HepG2 (cell line): ENCODE results near the gene ZNF821. TPM values are rescaled to one million over a fixed set of nuclear protein-coding genes. Genes with fewer than 3 reads are reported as not detected.

Experiments used
- ATAC-seq: fragments of 200-7000 bp; cut with Tn5 transposase; 3 replicates; pipeline ENCODE4 v1.9.1; 2020; ENCODE audit warnings: mild to moderate bottlenecking, moderate library complexity
- BruUV-seq: library from RNA; stranded (reverse); fragments of 400-500 nt; replicated peaks from 2 replicates; lab custom pipeline; 2021; lab: Mats Ljungman, UMichigan
- CTCF ChIA-PET: fragments of 300-600 bp; formaldehyde crosslinking; extraction: SDS; loops from one replicate; lab custom pipeline; 2021; ENCODE audit warnings: low total read pairs, inconsistent platforms, low intra/inter-chr PET ratio; lab: Yijun Ruan, JAX
- POLR2A ChIA-PET: fragments of 350-600 bp; sonication (Branson Sonifier 250); formaldehyde crosslinking; loops from one replicate; lab custom pipeline; 2020; ENCODE audit warnings: antibody characterized with exemption, inconsistent platforms; lab: Yijun Ruan, JAX
- DNase-seq: peaks from one replicate; pipeline ENCODE4 v3.0.0-alpha.2; 2015; ENCODE audit warnings: low spot score
- FAIRE-seq: peaks from 3 replicates; lab custom pipeline; 2011; peaks lifted over from hg19 to GRCh38; lab: Jason Lieb, UNC
- H2AFZ ChIP-seq: one replicate; pipeline ENCODE4 v1.6.1; 2011; ENCODE audit warnings: low read length, inconsistent platforms
- H3K27ac ChIP-seq: fragments of 300-600 bp; 3 replicates; pipeline ENCODE4 v1.8.0; 2011; ENCODE audit warnings: mixed run types, mild to moderate bottlenecking, mixed read lengths, low read length, inconsistent platforms; ENCODE audit not compliant: insufficient read depth; ENCODE audit errors: extremely low read length
- H3K27me3 ChIP-seq, 2 experiments: fragments of 200-600 bp in 1 of 2; 2 replicates in 1 of 2; 3 replicates in 1 of 2; pipeline versions ENCODE4 v1.6.0 to v1.8.0; 2011; ENCODE audit warnings: low read length in 2 of 2, mild to moderate bottlenecking in 2 of 2, moderate library complexity in 2 of 2, inconsistent platforms in 1 of 2; ENCODE audit not compliant: insufficient read depth in 2 of 2, control insufficient read depth in 1 of 2
- H3K36me3 ChIP-seq, 2 experiments: fragments of 200-600 bp in 1 of 2; replicated peaks in 1 of 2; 2 replicates in 1 of 2; 3 replicates in 1 of 2; pipeline versions ENCODE4 v1.5.1 to v1.8.0; 2011; ENCODE audit warnings: low read length in 2 of 2, inconsistent platforms in 1 of 2; ENCODE audit not compliant: insufficient read depth in 2 of 2, control insufficient read depth in 1 of 2
- H3K4me1 ChIP-seq: 2 replicates; pipeline ENCODE4 v1.5.1; 2012; ENCODE audit warnings: low read length, inconsistent platforms; ENCODE audit not compliant: insufficient read depth
- H3K4me2 ChIP-seq: 2 replicates; pipeline ENCODE4 v1.6.0; 2011; ENCODE audit warnings: low read depth, low read length, inconsistent platforms
- H3K4me3 ChIP-seq, 3 experiments: fragments of 200-600 bp in 1 of 3; sonication (generic), shearing (Covaris generic) in 1 of 3; replicated peaks in 1 of 3; 2 replicates each; pipeline ENCODE4 v1.5.1; 2011 to 2016; ENCODE audit warnings: low read length in 3 of 3, inconsistent platforms in 2 of 3, low read depth in 2 of 3, mild to moderate bottlenecking in 2 of 3, control low read depth in 1 of 3, mixed read lengths in 1 of 3; ENCODE audit not compliant: insufficient read depth in 1 of 3
- H3K79me2 ChIP-seq: one replicate; pipeline ENCODE4 v1.6.1; 2011; ENCODE audit warnings: low read length, inconsistent platforms; ENCODE audit not compliant: insufficient read depth
- H3K9ac ChIP-seq: 2 replicates; pipeline ENCODE4 v1.6.0; 2011; ENCODE audit warnings: mild to moderate bottlenecking, low read depth, low read length, inconsistent platforms; ENCODE audit not compliant: insufficient read depth
- H3K9me3 ChIP-seq: 2 replicates; pipeline ENCODE4 v1.5.1; 2012; ENCODE audit warnings: mild to moderate bottlenecking, low read length
- H4K20me1 ChIP-seq: 2 replicates; pipeline ENCODE4 v1.6.0; 2011; ENCODE audit warnings: inconsistent platforms, mild to moderate bottlenecking, low read length, moderate library complexity; ENCODE audit not compliant: insufficient read depth
- ARNT ChIP-seq: fragments of 450-650 bp; IDR thresholded peaks from 2 replicates; pipeline ENCODE4 v1.6.1; 2017
- MEIS1 ChIP-seq: sonication (generic); formaldehyde crosslinking; IDR thresholded peaks from 2 replicates; pipeline ENCODE4 v1.9.0; 2021; ENCODE audit warnings: mild to moderate bottlenecking, missing genetic modification reagents, moderate library complexity, borderline replicate concordance
- PRPF4 ChIP-seq: fragments of 200-400 bp; formaldehyde crosslinking; IDR thresholded peaks from 2 replicates; pipeline ENCODE4 v1.6.1; 2016; ENCODE audit warnings: low read length, low read depth; ENCODE audit not compliant: poor library complexity, severe bottlenecking
- SIN3B ChIP-seq: fragments of 150-350 bp; IDR thresholded peaks from 2 replicates; pipeline ENCODE4 v1.6.1; 2014; ENCODE audit warnings: low read length
- TRAFD1 ChIP-seq: sonication (generic); formaldehyde crosslinking; IDR thresholded peaks from 2 replicates; pipeline ENCODE4 v1.5.1; 2020; ENCODE audit warnings: missing genetic modification reagents, mild to moderate bottlenecking, borderline replicate concordance
- ZNF407 ChIP-seq: sonication (generic); formaldehyde crosslinking; IDR thresholded peaks from one replicate; pipeline ENCODE4 v1.5.1; 2020; ENCODE audit warnings: mild to moderate bottlenecking, missing genetic modification reagents; ENCODE audit errors: not compliant biosample characterization
- ZNF687 ChIP-seq: sonication (generic); formaldehyde crosslinking; IDR thresholded peaks from 2 replicates; pipeline ENCODE4 v1.5.1; 2020; ENCODE audit warnings: mild to moderate bottlenecking, missing genetic modification reagents, moderate library complexity
- ZNF839 ChIP-seq: sonication (generic); formaldehyde crosslinking; IDR thresholded peaks from 2 replicates; pipeline ENCODE4 v1.4.0; 2020; ENCODE audit warnings: missing genetic modification reagents, mild to moderate bottlenecking, borderline replicate concordance
- WGBS: methylation state at CpG from one replicate; pipeline ENCODE4 v1.1.6; 2017; ENCODE audit warnings: low lambda C conversion rate; 5-methylcytosine and 5-hydroxymethylcytosine counted together
- in situ Hi-C: cut with HindIII; loops from 2 replicates; pipeline ENCODE4 v1.10.0; 2017; ENCODE audit warnings: low pct_unique_long_range_greater_than_20kb; ENCODE audit not compliant: extremely low pct_ligation_motif_present
- intact Hi-C: fragments of 100-400 bp; cut with micrococcal nuclease; formaldehyde crosslinking; loops from one replicate; pipeline ENCODE4 v1.10.0; 2022; ENCODE audit not compliant: unreplicated experiment
- polyA plus RNA-seq, 8 experiments: library from polyadenylated mRNA; depleted of rRNA in 3 of 8; stranded (reverse) in 7 of 8; unstranded in 1 of 8; fragments of >200 nt; fragmentation: Illumina TruSeq in 4 of 8; extraction: Trizol in 4 of 8; gene quantifications; 2 replicates each; pipeline versions ENCODE4 v1.2.1 to v1.2.3, GENCODE V29; 2011 to 2016; ENCODE audit warnings: low read depth in 4 of 8, missing spikeins in 1 of 8, mixed read lengths in 1 of 8; ENCODE audit not compliant: insufficient read depth in 1 of 8
- total RNA-seq, 5 experiments: library from RNA; depleted of rRNA; stranded (reverse); fragments of >200 nt; fragmentation: Illumina TruSeq; extraction: Trizol; gene quantifications; 2 replicates each; pipeline ENCODE4 v1.2.3, GENCODE V29; 2016; ENCODE audit warnings: low read depth in 1 of 5

ZNF821 gene
- total and polyA plus RNA-seq, 2 of the 13 experiments (the other 11 are each of a cell fraction or from before 2014, with no cell fraction given): 7.0 to 9.1 TPM

- H3K9me3 ChIP-seq: no peaks in the 10 kb centered on the region
- FAIRE-seq (no peak), DNase-seq (no peak), ATAC-seq (peak; percentile 20; the same call in 2 of the 3 replicates)
- no peaks in the 10 kb centered on the region for H3K79me2 ChIP-seq
- WGBS: 98% methylated on average over 31 of the region's 32 CpGs
- H3K4me3 ChIP-seq: no peak overlapping the region
- ChIA-PET CTCF (no interaction called here), POLR2A (no interaction called here)
- peaks cover 16% of the 10 kb centered on the region for H3K4me1 ChIP-seq
- in situ Hi-C loops: no loop called here
- H3K4me2 ChIP-seq: no peak overlapping the region
- intact Hi-C loops: no loop called here
- H3K36me3 ChIP-seq: peaks cover 19 to 48% of the 10 kb centered on the region in 2 experiments; a peak in 4 of 5 replicates
- H3K9ac ChIP-seq: no peak overlapping the region
- H4K20me1 ChIP-seq: no peaks in the 10 kb centered on the region
- no TSS peak for BruUV-seq
- H3K27ac ChIP-seq: no peak overlapping the region
- H3K27me3 ChIP-seq: no peaks in the 10 kb centered on the region
- no peak overlapping the region for H2AFZ ChIP-seq
- TF ChIP-seq SIN3B: no peak
- TF ChIP-seq TRAFD1 (CRISPR knock-in tag): no peak
- no peak for TF ChIP-seq ARNT
- TF ChIP-seq ZNF407 (CRISPR knock-in tag): no peak
- TF ChIP-seq ZNF687: peak; percentile 25; the same call in 1 of the 2 replicates
- no peak for TF ChIP-seq MEIS1 (CRISPR knock-in tag)
- TF ChIP-seq PRPF4: no peak
- TF ChIP-seq ZNF839 (CRISPR knock-in tag): no peak
Measured at GRCh38 chr16:71859762-71860521, 24.0 kb downstream of the ZNF821 start.
